AG04450 (cell line): Measurements from ENCODE around the gene PCBD2. TPM values are rescaled to one million over a fixed set of nuclear protein-coding genes. Genes with fewer than 3 reads are reported as not detected.
"Not testable (repeated sequence)": the region's sequence is repeated elsewhere in the genome, so short reads cannot be mapped to it uniquely, and the experiment has no call there.

ENCODE experiments used
- CTCF ChIA-PET: fragments of 300-600, 350-600 bp; formaldehyde crosslinking; extraction: SDS; loops from one replicate; lab custom pipeline; 2022; ENCODE audit warnings: antibody characterized with exemption, inconsistent platforms; lab: Charles Lee
- POLR2A ChIA-PET: fragments of 350-600 bp; formaldehyde crosslinking; extraction: SDS; loops from one replicate; lab custom pipeline; 2021; ENCODE audit warnings: antibody characterized with exemption, inconsistent platforms; lab: Yijun Ruan, JAX
- DNase-seq: peaks from one replicate; pipeline ENCODE4 v3.0.0-alpha.2; 2011; ENCODE audit warnings: low read depth, low spot score
- H3K27ac ChIP-seq: one replicate; pipeline ENCODE4 v1.5.1; 2012; ENCODE audit warnings: low read depth, low read length, control low read depth
- H3K27me3 ChIP-seq: one replicate; pipeline ENCODE4 v1.6.0; 2012; ENCODE audit warnings: low read length; ENCODE audit not compliant: control insufficient read depth, insufficient read depth
- H3K4me3 ChIP-seq: 2 replicates; pipeline ENCODE4 v1.5.1; 2011; ENCODE audit warnings: mild to moderate bottlenecking, low read depth, low read length, control low read depth
- H3K9me3 ChIP-seq: 2 replicates; pipeline ENCODE4 v1.5.1; 2012; ENCODE audit warnings: low read length; ENCODE audit not compliant: control insufficient read depth, insufficient read depth
- CTCF ChIP-seq: IDR thresholded peaks from 2 replicates; pipeline ENCODE4 v1.5.1; 2011; ENCODE audit warnings: low read depth, low read length, control low read depth, inconsistent platforms
- polyA plus RNA-seq: library from polyadenylated mRNA; depleted of rRNA; stranded (reverse); fragments of >200 nt; gene quantifications from 2 replicates; pipeline ENCODE4 v1.2.3, GENCODE V29; 2011

PCBD2 gene
- polyA plus RNA-seq, 1 experiment = 4.8 TPM

GRCh38 chr5:134879456-134879855 lies 25.5 kb upstream of the PCBD2 start:
- POLR2A ChIA-PET = no interaction called here
- DNase-seq = no peak
- Histone ChIP-seq H3K27ac (no peak overlapping the region), H3K9me3 (no peaks in the 10 kb centered on the region; the same call in 1 of the 2 replicates), H3K4me3 (no peak overlapping the region), H3K27me3 (no peaks in the 10 kb centered on the region)
- TF ChIP-seq CTCF = no peak
- CTCF ChIA-PET = no interaction called here

GRCh38 chr5:134880937-134881336 lies 24.0 kb upstream of the PCBD2 start:
- POLR2A ChIA-PET = interaction anchor here (0.7 kb wide), 1 partner anchor 262 kb away, joined by 3 read pairs; no protein-coding TSS in a partner anchor
- H3K27ac ChIP-seq, H3K9me3 ChIP-seq, H3K27me3 ChIP-seq, DNase-seq, CTCF ChIA-PET, H3K4me3 ChIP-seq: not testable (repeated sequence)

- H3K27ac ChIP-seq, H3K27me3 ChIP-seq, H3K4me3 ChIP-seq, H3K9me3 ChIP-seq, CTCF ChIA-PET, DNase-seq: not testable (repeated sequence)
- POLR2A ChIA-PET = interaction anchor here (0.7 kb wide), 1 partner anchor 262 kb away, joined by 3 read pairs; no protein-coding TSS in a partner anchor
Observed at GRCh38 chr5:134881711-134882110, 23.2 kb upstream of the PCBD2 start.

GRCh38 chr5:134887593-134888159 lies 17.3 kb upstream of the PCBD2 start:
- DNase-seq = no peak
- H3K27ac ChIP-seq = no peak overlapping the region
- peaks cover 5% of the 10 kb centered on the region for H3K9me3 ChIP-seq
- TF ChIP-seq CTCF = no peak
- H3K27me3 ChIP-seq = no peaks in the 10 kb centered on the region
- CTCF ChIA-PET = no interaction called here
- POLR2A ChIA-PET = no interaction called here
- H3K4me3 ChIP-seq = no peak overlapping the region

- Histone ChIP-seq H3K27me3 (no peaks in the 10 kb centered on the region), H3K9me3 (peaks cover 5% of the 10 kb centered on the region), H3K4me3 (no peak overlapping the region), H3K27ac (no peak overlapping the region)
- POLR2A ChIA-PET = no interaction called here
- DNase-seq = no peak
- CTCF ChIA-PET = no interaction called here
- no peak for TF ChIP-seq CTCF
Observed at GRCh38 chr5:134889335-134889734, 15.6 kb upstream of the PCBD2 start.

GRCh38 chr5:134891473-134891872 lies 13.5 kb upstream of the PCBD2 start:
- Histone ChIP-seq H3K27me3 (no peaks in the 10 kb centered on the region), H3K4me3 (no peak overlapping the region), H3K27ac (no peak overlapping the region), H3K9me3 (peaks cover 5% of the 10 kb centered on the region)
- no peak for TF ChIP-seq CTCF
- ChIA-PET POLR2A (no interaction called here), CTCF (interaction anchor here (0.9 kb wide), 1 partner anchor 13 kb away, joined by 3 read pairs; no protein-coding TSS in a partner anchor)
- DNase-seq = no peak
